ENCODE data around the gene DNAH6.
"Not testable (repeated sequence)": the region's sequence is repeated elsewhere in the genome, so short reads cannot be mapped to it uniquely, and the experiment has no call there.

The DNAH6 gene

GRCh38 chr2:84497285-84497684 lies 19.0 kb upstream of the DNAH6 start:
- DNase-seq (ENCODE audit: low spot score), result no peak

GRCh38 chr2:84498150-84498799 lies 18.0 kb upstream of the DNAH6 start:
- no peak for DNase-seq (ENCODE audit: low spot score)

GRCh38 chr2:84511024-84511423 lies 5.3 kb upstream of the DNAH6 start:
- not testable (repeated sequence) for DNase-seq (ENCODE audit: low spot score)

GRCh38 chr2:84515788-84516187 lies 510 bp upstream of the DNAH6 start:
- DNase-seq (ENCODE audit: low spot score), result no peak

- DNase-seq (ENCODE audit: low spot score), result no peak
Observed at GRCh38 chr2:84519332-84519957, 3.1 kb downstream of the DNAH6 start.

GRCh38 chr2:84526562-84526961 lies 10.3 kb downstream of the DNAH6 start:
- DNase-seq (ENCODE audit: low spot score), result no peak

- DNase-seq (ENCODE audit: low spot score), result no peak
Observed at GRCh38 chr2:84527137-84528129, 11.1 kb downstream of the DNAH6 start.

GRCh38 chr2:84532291-84532690 lies 16.0 kb downstream of the DNAH6 start:
- no peak for DNase-seq (ENCODE audit: low spot score)

- no peak for DNase-seq (ENCODE audit: low spot score)
Observed at GRCh38 chr2:84534225-84534624, 17.9 kb downstream of the DNAH6 start.

- no peak for DNase-seq (ENCODE audit: low spot score)
Observed at GRCh38 chr2:84537251-84537650, 21.0 kb downstream of the DNAH6 start.

GRCh38 chr2:84539729-84540128 lies 23.4 kb downstream of the DNAH6 start:
- DNase-seq (ENCODE audit: low spot score), result no peak

- DNase-seq (ENCODE audit: low spot score), result no peak
Observed at GRCh38 chr2:84545005-84545404, 28.7 kb downstream of the DNAH6 start.

- DNase-seq (ENCODE audit: low spot score), result no peak
Observed at GRCh38 chr2:84546551-84546950, 30.3 kb downstream of the DNAH6 start.

GRCh38 chr2:84548303-84548702 lies 32.0 kb downstream of the DNAH6 start:
- no peak for DNase-seq (ENCODE audit: low spot score)

- DNase-seq (ENCODE audit: low spot score), result no peak
Observed at GRCh38 chr2:84550916-84551315, 34.6 kb downstream of the DNAH6 start.

- not testable (repeated sequence) for DNase-seq (ENCODE audit: low spot score)
Observed at GRCh38 chr2:84551526-84551925, 35.2 kb downstream of the DNAH6 start.

GRCh38 chr2:84556190-84556589 lies 39.9 kb downstream of the DNAH6 start:
- no peak for DNase-seq (ENCODE audit: low spot score)

- DNase-seq (ENCODE audit: low spot score), result no peak
Observed at GRCh38 chr2:84559838-84560237, 43.5 kb downstream of the DNAH6 start.

GRCh38 chr2:84579661-84580060 lies 63.4 kb downstream of the DNAH6 start:
- DNase-seq (ENCODE audit: low spot score), result no peak

- DNase-seq (ENCODE audit: low spot score), result no peak
Observed at GRCh38 chr2:84603911-84604310, 87.6 kb downstream of the DNAH6 start.

- DNase-seq (ENCODE audit: low spot score), result no peak
Observed at GRCh38 chr2:84613082-84613481, 96.8 kb downstream of the DNAH6 start.

- no peak for DNase-seq (ENCODE audit: low spot score)
Observed at GRCh38 chr2:84619794-84620371, 103.6 kb downstream of the DNAH6 start.

Measured in HuH-7.5 (cell line).